Adrenal gland (tissue), 12 donors: Measurements from ENCODE around the gene ADORA1. TPM values are rescaled to one million over a fixed set of nuclear protein-coding genes. Genes with fewer than 3 reads are reported as not detected.
A peak's percentile ranks its signal among the peaks of the same experiment; 100 is the strongest.

Experiments used
- DNase-seq, 7 donors: peaks; one replicate each; pipeline ENCODE4 v3.0.0-alpha.2; 2019 to 2020
- H3K27ac ChIP-seq, 5 donors: fragments of 200-600 bp; sonication (generic) in 4 of 5; 1 replicate in 3 of 5; 2 replicates in 2 of 5; pipeline versions ENCODE4 v1.5.1 to v1.8.0; 2016 to 2020; ENCODE audit warnings: mild to moderate bottlenecking in 1 of 5
- H3K27me3 ChIP-seq: fragments of 200-600 bp; 2 replicates; pipeline ENCODE4 v1.8.0; 2021
- H3K36me3 ChIP-seq, 2 donors: fragments of 200-600 bp; replicated peaks in 1 of 2; 1 replicate in 1 of 2; 2 replicates in 1 of 2; pipeline versions ENCODE4 v1.5.1 to v1.8.0; 2018 to 2022
- H3K4me1 ChIP-seq, 2 donors: fragments of 200-600 bp; replicated peaks in 1 of 2; 1 replicate in 1 of 2; 2 replicates in 1 of 2; pipeline versions ENCODE4 v1.5.1 to v1.8.0; 2018 to 2021
- H3K4me3 ChIP-seq, 4 donors: fragments of 200-600 bp; sonication (generic) in 3 of 4; one replicate each; pipeline ENCODE4 v1.5.1; 2016 to 2018
- H3K9me3 ChIP-seq, 3 donors: fragments of 200-600 bp; sonication (generic) in 1 of 3; replicated peaks in 1 of 3; 1 replicate in 2 of 3; 2 replicates in 1 of 3; pipeline versions ENCODE4 v1.5.1 to v1.8.0; 2016 to 2021
- POLR2A ChIP-seq, 2 donors: fragments of 450-650 bp; IDR thresholded peaks; one replicate each; pipeline ENCODE4 v1.6.1; 2017; ENCODE audit warnings: antibody characterized with exemption in 2 of 2, mild to moderate bottlenecking in 2 of 2, moderate library complexity in 1 of 2
- WGBS, 4 donors: extraction: QIAGEN DNeasy Blood & Tissue Kit in 2 of 4; methylation state at CpG; one replicate each; pipeline versions ENCODE4 v1.1.5 to v1.1.7; 2013 to 2017; 5-methylcytosine and 5-hydroxymethylcytosine counted together
- intact Hi-C, 2 donors: fragments of 100-400 bp; cut with DNase I; formaldehyde crosslinking; loops; one replicate each; pipeline versions ENCODE4 v1.14.1 to v1.15.0; 2022 to 2023
- polyA plus RNA-seq, 3 donors: library from polyadenylated mRNA; stranded (reverse); fragments of 200-250 nt in 2 of 3; fragments of 350-450 nt in 1 of 3; fragmentation: Illumina TruSeq in 1 of 3; extraction: RNeasy Lipid Tissue Mini Kit (QIAGEN cat#74804) in 1 of 3; gene quantifications; one replicate each; pipeline ENCODE4 v1.2.3, GENCODE V29; 2013 to 2014
- total RNA-seq, 9 donors: library from RNA; depleted of rRNA in 4 of 9; stranded (reverse); fragments of >200 nt in 4 of 9; fragments of 120-200 nt in 1 of 9; fragmentation: NEBNext Ultra II Directional in 1 of 9; extraction: Animal tissue kit (Norgen Biotek cat#: 25700) in 1 of 9; gene quantifications; one replicate each; pipeline versions ENCODE4 v1.1.0 to v1.2.4, GENCODE V29; 2013 to 2023
- TF ChIP-seq, protein P1 (sequence below), 6 experiments: fragments of 450-650 bp in 4 of 6; fragments of 200-600 bp in 2 of 6; sonication (generic) in 1 of 6; IDR thresholded peaks; 1 replicate in 5 of 6; 2 replicates in 1 of 6; pipeline versions ENCODE4 v1.5.1 to v1.8.0; 2016 to 2021; ENCODE audit warnings: antibody characterized with exemption in 6 of 6, mild to moderate bottlenecking in 2 of 6, moderate library complexity in 1 of 6
- donor health status: healthy with polysubstance abuse.
- donor health status: Bipolar disorder and iron deficiency.
- donor health status: DM: yes; HTN: yes; CAD: no.
- donor health status: DM: no; HTN: no; CAD: no.
- donor health status: DM: no; HTN: no; CAD: no.
- donor health status: DM: yes; HTN: yes; CAD: no.

ADORA1 gene
- total and polyA plus RNA-seq, 12 donors: 0.14 to 1.7 (median 0.59) TPM

DNA sequence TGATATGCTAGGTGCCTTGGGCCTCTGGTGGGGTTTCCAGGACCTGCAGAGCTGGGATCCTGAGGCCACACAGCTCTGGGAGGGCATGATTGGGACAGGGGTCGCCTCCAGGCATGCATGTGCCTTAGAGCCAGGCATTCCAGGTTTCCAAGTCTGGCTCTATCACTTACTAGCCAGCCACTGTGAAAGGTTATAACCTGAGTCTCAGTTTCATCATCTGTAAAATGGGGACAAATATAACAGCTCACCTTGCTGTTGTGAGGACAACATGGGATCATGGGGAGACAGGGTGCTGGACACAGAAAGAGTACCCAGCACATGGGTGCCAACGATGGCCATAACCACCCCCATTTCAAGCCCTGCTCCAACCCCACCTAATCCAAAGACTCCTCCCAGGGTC is 56.3 kb downstream of the ADORA1 start:
- no peak overlapping the region for H3K4me3 ChIP-seq
- H3K36me3 ChIP-seq: no peaks in the 10 kb centered on the region
- intact Hi-C loops: no loop called here
- TF ChIP-seq, protein P1, sequence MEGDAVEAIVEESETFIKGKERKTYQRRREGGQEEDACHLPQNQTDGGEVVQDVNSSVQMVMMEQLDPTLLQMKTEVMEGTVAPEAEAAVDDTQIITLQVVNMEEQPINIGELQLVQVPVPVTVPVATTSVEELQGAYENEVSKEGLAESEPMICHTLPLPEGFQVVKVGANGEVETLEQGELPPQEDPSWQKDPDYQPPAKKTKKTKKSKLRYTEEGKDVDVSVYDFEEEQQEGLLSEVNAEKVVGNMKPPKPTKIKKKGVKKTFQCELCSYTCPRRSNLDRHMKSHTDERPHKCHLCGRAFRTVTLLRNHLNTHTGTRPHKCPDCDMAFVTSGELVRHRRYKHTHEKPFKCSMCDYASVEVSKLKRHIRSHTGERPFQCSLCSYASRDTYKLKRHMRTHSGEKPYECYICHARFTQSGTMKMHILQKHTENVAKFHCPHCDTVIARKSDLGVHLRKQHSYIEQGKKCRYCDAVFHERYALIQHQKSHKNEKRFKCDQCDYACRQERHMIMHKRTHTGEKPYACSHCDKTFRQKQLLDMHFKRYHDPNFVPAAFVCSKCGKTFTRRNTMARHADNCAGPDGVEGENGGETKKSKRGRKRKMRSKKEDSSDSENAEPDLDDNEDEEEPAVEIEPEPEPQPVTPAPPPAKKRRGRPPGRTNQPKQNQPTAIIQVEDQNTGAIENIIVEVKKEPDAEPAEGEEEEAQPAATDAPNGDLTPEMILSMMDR (IDR thresholded peaks at IDR 0.05): no peak
- TF ChIP-seq POLR2A (IDR thresholded peaks at IDR 0.05): no peak
- no peak for DNase-seq
- 71 to 89% (median 84%) methylated on average over 2 of the region's 2 CpGs for WGBS, 4 donors
- no peaks in the 10 kb centered on the region for H3K27me3 ChIP-seq
- H3K27ac ChIP-seq: no peak overlapping the region
- no peaks in the 10 kb centered on the region for H3K9me3 ChIP-seq
- no peaks in the 10 kb centered on the region for H3K4me1 ChIP-seq

DNA sequence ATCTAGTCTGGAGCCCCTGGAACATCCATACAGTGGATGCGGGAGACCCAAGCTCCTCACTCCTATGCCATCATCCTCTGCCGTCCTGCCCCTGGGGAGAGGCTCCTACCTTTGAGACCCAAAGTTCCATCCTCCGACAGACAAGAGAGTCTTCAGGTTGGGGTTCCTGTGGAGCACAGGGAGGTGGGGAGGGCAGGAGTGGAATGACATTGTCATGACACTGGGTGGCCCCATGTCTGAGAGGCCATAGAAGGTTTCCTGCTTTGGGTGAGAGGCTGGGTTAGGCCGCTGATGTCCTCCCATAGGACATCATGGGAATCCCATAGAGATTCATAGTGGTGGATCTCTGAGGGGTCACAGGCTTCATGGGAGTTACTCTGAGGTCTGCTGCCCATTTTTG is 56.9 kb downstream of the ADORA1 start:
- no peak overlapping the region for H3K4me3 ChIP-seq
- WGBS, 4 donors: 69 to 94% (median 86%) methylated on average over 2 to 4 of the region's 4 CpGs
- H3K36me3 ChIP-seq: no peaks in the 10 kb centered on the region
- no peaks in the 10 kb centered on the region for H3K27me3 ChIP-seq
- H3K4me1 ChIP-seq: no peaks in the 10 kb centered on the region
- TF ChIP-seq, protein P1 (IDR thresholded peaks at IDR 0.05): no peak
- TF ChIP-seq POLR2A (IDR thresholded peaks at IDR 0.05): no peak
- no peak overlapping the region for H3K27ac ChIP-seq
- no peaks in the 10 kb centered on the region for H3K9me3 ChIP-seq
- intact Hi-C loops: no loop called here
- DNase-seq: no peak

DNA sequence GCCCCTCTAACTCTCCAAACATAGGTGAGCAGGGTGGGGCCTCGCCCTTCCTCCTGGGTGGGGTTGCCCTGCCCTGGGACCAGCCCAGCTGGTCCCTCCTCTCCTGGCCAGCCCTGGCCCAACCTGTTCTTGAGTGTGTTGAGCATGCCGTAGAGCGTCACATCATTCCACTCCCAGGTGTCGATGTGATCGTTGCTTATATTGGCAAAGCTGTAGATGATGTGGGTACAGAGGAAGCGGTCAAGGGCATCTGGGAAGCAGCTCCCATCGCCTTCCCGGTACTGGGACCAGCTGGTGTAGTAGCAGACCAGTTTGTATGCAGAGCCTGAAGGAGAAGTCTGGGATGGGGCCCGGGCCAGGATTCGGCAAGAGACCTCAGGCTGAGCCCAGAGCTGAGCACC is 57.5 kb downstream of the ADORA1 start:
- no peaks in the 10 kb centered on the region for H3K36me3 ChIP-seq
- no peak overlapping the region for H3K4me3 ChIP-seq
- no peaks in the 10 kb centered on the region for H3K27me3 ChIP-seq
- H3K9me3 ChIP-seq: no peaks in the 10 kb centered on the region
- no peak for TF ChIP-seq POLR2A (IDR thresholded peaks at IDR 0.05)
- H3K4me1 ChIP-seq: no peaks in the 10 kb centered on the region
- DNase-seq: peak in 1 of 7 donors; percentile 11
- intact Hi-C loops: no loop called here
- no peak overlapping the region for H3K27ac ChIP-seq
- WGBS, 4 donors: 91 to 98% (median 97%) methylated on average over 7 to 10 of the region's 10 CpGs

DNA sequence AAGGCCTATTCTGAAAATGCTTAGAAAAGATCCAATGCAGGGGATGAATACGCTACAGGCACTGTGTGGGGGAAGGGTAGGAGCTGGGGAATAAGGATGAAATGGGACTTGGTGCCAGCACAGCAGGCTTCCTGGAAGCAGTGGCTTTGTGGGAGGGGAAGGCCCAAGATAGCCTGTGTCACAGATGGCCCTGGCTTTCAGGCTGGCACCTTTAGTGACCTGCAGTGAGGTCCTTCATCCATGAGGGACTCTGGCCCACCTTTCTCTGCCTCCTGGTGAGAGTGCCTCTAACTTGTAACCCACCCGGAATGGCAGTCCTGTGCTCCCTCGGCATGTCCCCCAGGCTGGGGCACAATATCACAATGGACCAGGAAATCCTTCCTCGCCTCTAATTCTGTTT is 58.1 kb downstream of the ADORA1 start:
- Histone ChIP-seq H3K4me1 (no peaks in the 10 kb centered on the region), H3K36me3 (no peaks in the 10 kb centered on the region), H3K4me3 (no peak overlapping the region), H3K27me3 (no peaks in the 10 kb centered on the region), H3K27ac (no peak overlapping the region), H3K9me3 (no peaks in the 10 kb centered on the region)
- intact Hi-C loops: no loop called here
- whole genome bisulfite sequencing, 4 donors: 76 to 91% (median 87%) methylated on average over 3 to 4 of the region's 4 CpGs
- no peak for DNase-seq
- TF ChIP-seq POLR2A (IDR thresholded peaks at IDR 0.05): no peak
- TF ChIP-seq, protein P1 (IDR thresholded peaks at IDR 0.05): no peak

DNA sequence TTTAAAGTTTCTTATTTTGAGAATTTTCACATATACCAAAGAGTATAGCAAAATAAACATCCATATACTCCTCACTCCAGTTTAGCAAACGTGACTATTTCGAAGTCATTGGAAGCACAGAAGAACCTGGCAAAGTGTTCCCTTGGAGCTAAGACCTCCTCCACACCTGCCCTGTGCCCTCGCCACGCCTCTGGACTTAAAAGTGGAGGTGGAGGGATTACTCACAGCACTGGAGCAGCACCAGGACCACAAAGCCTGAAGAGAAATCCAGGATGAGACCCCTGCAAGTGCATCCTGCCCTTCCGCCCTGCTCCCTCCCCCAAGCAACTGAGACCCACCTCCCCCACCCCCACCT is 58.5 kb downstream of the ADORA1 start:
- no peak overlapping the region for H3K4me3 ChIP-seq
- H3K4me1 ChIP-seq: no peaks in the 10 kb centered on the region
- no peaks in the 10 kb centered on the region for H3K36me3 ChIP-seq
- H3K9me3 ChIP-seq: no peaks in the 10 kb centered on the region
- H3K27ac ChIP-seq: no peak overlapping the region
- no peaks in the 10 kb centered on the region for H3K27me3 ChIP-seq
- no peak for TF ChIP-seq POLR2A (IDR thresholded peaks at IDR 0.05)
- whole genome bisulfite sequencing, 4 donors: 82 to 93% (median 90%) methylated on average over 4 to 5 of the region's 5 CpGs
- intact Hi-C loops: no loop called here
- DNase-seq: no peak
